ENCODE data around the gene KRT80. TPM values are rescaled to one million over a fixed set of nuclear protein-coding genes. Genes with fewer than 3 reads are reported as not detected.

Gene KRT80
- total and polyA plus RNA-seq, 10 donors = 0.03 to 0.37 (median 0.17) TPM; not detected in 7

- 31 to 76% (median 50%) methylated on average over 2 to 3 of the region's 3 CpGs for WGBS, 5 donors
- H3K4me1 ChIP-seq = peaks cover 11 to 80% (median 49%) of the 10 kb centered on the region in 6 donors
- DNase-seq = no peak
These were observed 9.6 kb upstream of the KRT80 start for GRCh38 chr12:52201451-52201839.

DNA sequence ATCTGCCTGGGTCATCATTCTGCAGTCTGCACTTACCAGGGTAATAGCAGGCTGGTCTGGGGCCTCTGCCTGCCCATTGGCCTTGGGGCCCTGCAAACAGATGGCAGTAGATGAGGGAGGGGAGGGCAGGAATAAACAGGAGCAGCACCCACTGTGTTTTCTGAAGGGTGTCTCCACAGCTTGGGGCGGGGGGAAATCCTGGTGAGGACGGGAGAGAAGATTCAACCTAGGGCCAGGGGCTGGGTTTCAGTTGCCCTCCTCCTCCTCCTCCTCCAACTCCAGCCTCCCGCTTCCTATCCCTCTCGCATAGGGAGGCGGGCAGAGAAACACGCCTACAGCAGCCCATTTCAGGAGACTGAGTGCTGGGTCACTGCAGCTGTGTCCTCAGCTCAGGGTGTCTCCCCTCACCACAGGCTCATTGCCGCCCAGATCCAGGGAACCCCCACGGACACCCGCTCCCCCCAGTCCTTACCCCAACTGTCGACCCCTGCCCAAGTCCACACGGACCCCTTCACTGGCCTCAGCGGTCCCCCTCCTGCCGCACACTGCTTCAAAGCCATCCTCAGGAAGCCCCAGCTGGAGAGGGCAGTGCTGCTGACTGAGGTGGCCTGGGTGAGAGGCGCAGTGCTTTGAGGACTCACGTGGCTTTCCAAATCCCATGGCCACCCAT is 9.1 kb upstream of the KRT80 start:
- intact Hi-C loops (cut with DNase I; ENCODE audit: low total_unique reads) = no loop called here
- Histone ChIP-seq H3K27ac (peak overlapping the region in 4 of 8 donors; percentile 58 to 84 (median 70)), H3K9me3 (no peaks in the 10 kb centered on the region), H3K4me1 (peaks cover 11 to 80% (median 49%) of the 10 kb centered on the region in 6 donors), H3K27me3 (replicated peaks in 1 of 7) (peaks cover 0 to 29% (median 0%) of the 10 kb centered on the region in 7 donors), H3K4me3 (no peak overlapping the region), H3K36me3 (no peaks in the 10 kb centered on the region)
- DNase-seq = no peak
- 74 to 83% (median 80%) methylated on average over 10 to 15 of the region's 15 CpGs for WGBS, 5 donors
- TF ChIP-seq CTCF (IDR thresholded peaks at IDR 0.05 in 8 of 11, conservative IDR thresholded peaks at IDR 0.05 in 3 of 11) (no peak), POLR2AphosphoS5 (IDR thresholded peaks at IDR 0.05) (no peak), POLR2A (IDR thresholded peaks at IDR 0.05) (no peak)

More at GRCh38 chr12:52201451-52201839, 9.6 kb upstream of the KRT80 start:
- no peak overlapping the region for H3K4me3 ChIP-seq
- H3K27ac ChIP-seq = peak overlapping the region in 5 of 8 donors; percentile 58 to 84 (median 65)
- TF ChIP-seq CTCF (IDR thresholded peaks at IDR 0.05 in 8 of 11, conservative IDR thresholded peaks at IDR 0.05 in 3 of 11) (no peak), POLR2A (IDR thresholded peaks at IDR 0.05) (no peak), POLR2AphosphoS5 (IDR thresholded peaks at IDR 0.05) (no peak)
- H3K9me3 ChIP-seq = no peaks in the 10 kb centered on the region
- intact Hi-C loops (cut with DNase I; ENCODE audit: low total_unique reads) = no loop called here
- no peaks in the 10 kb centered on the region for H3K36me3 ChIP-seq
- peaks cover 0 to 29% (median 0%) of the 10 kb centered on the region in 7 donors for H3K27me3 ChIP-seq (replicated peaks in 1 of 7)

GRCh38 chr12:52200086-52200780 is 8.4 kb upstream of the KRT80 start:
- intact Hi-C loops (cut with DNase I; ENCODE audit: low total_unique reads) = no loop called here
- Histone ChIP-seq H3K9me3 (no peaks in the 10 kb centered on the region), H3K27me3 (replicated peaks in 1 of 7) (peaks cover 0 to 29% (median 0%) of the 10 kb centered on the region in 7 donors), H3K4me1 (peaks cover 11 to 83% (median 50%) of the 10 kb centered on the region in 6 donors), H3K4me3 (no peak overlapping the region), H3K36me3 (no peaks in the 10 kb centered on the region), H3K27ac (peak overlapping the region in 4 of 8 donors; percentile 58 to 84 (median 73))
- DNase-seq = no peak
- WGBS, 5 donors = 78 to 95% (median 90%) methylated on average over 12 to 13 of the region's 13 CpGs
- TF ChIP-seq CTCF (IDR thresholded peaks at IDR 0.05 in 8 of 11, conservative IDR thresholded peaks at IDR 0.05 in 3 of 11) = no peak
- no peak for TF ChIP-seq POLR2AphosphoS5 (IDR thresholded peaks at IDR 0.05)
- TF ChIP-seq POLR2A (IDR thresholded peaks at IDR 0.05) = no peak

All from spleen (tissue), 11 donors.